Panc1 (cell line): ENCODE results near the gene NRCAM. TPM values are rescaled to one million over a fixed set of nuclear protein-coding genes. Genes with fewer than 3 reads are reported as not detected.

Source experiments
- ATAC-seq: fragments of 200-7000 bp; cut with Tn5 transposase; 2 replicates; pipeline ENCODE4 v1.9.1; 2020; ENCODE audit warnings: mild to moderate bottlenecking, moderate library complexity
- BruUV-seq: library from RNA; stranded (reverse); fragments of 400-500 nt; replicated peaks from 2 replicates; lab custom pipeline; 2021; lab: Mats Ljungman, UMichigan
- CTCF ChIA-PET: fragments of 300-600 bp; sonication (Branson Sonifier 250); formaldehyde crosslinking; loops from one replicate; lab custom pipeline; 2022; ENCODE audit warnings: antibody characterized with exemption; lab: Charles Lee
- POLR2A ChIA-PET: fragments of 300-600 bp; sonication (Branson Sonifier 250); formaldehyde crosslinking; loops from one replicate; lab custom pipeline; 2022; ENCODE audit warnings: antibody characterized with exemption; lab: Charles Lee
- DNase-seq: peaks from one replicate; pipeline ENCODE4 v3.0.0-alpha.2; 2010; ENCODE audit warnings: low read depth, low spot score
- H3K27ac ChIP-seq: 2 replicates; pipeline ENCODE4 v1.5.1; 2011; ENCODE audit warnings: mild to moderate bottlenecking, low read length, inconsistent platforms
- H3K27me3 ChIP-seq: fragments of 200-500 bp; sonication (Bioruptor generic); 2 replicates; pipeline ENCODE4 v1.6.0; 2014; ENCODE audit warnings: low read length, inconsistent platforms; ENCODE audit not compliant: control insufficient read depth, insufficient read depth
- H3K36me3 ChIP-seq: fragments of 200-500 bp; sonication (Bioruptor generic); 2 replicates; pipeline ENCODE4 v1.5.1; 2014; ENCODE audit warnings: inconsistent platforms, mild to moderate bottlenecking, low read length, moderate library complexity; ENCODE audit not compliant: control insufficient read depth, insufficient read depth
- H3K4me1 ChIP-seq: 2 replicates; pipeline ENCODE4 v1.5.1; 2011; ENCODE audit warnings: inconsistent platforms, mild to moderate bottlenecking, low read length, moderate library complexity; ENCODE audit not compliant: control insufficient read depth, insufficient read depth
- H3K4me3 ChIP-seq, 2 experiments: 2 replicates each; pipeline ENCODE4 v1.5.1; 2011 to 2012; ENCODE audit warnings: low read depth in 2 of 2, low read length in 2 of 2, mild to moderate bottlenecking in 2 of 2, inconsistent platforms in 1 of 2, moderate library complexity in 1 of 2
- H3K9me3 ChIP-seq: fragments of 200-500 bp; sonication (Bioruptor generic); 2 replicates; pipeline ENCODE4 v1.5.1; 2014; ENCODE audit warnings: low read depth, mild to moderate bottlenecking, inconsistent platforms, low read length, moderate library complexity; ENCODE audit not compliant: control insufficient read depth, insufficient read depth
- CTCF ChIP-seq: fragments of 450-650 bp; IDR thresholded peaks from 2 replicates; pipeline ENCODE4 v1.5.1; 2017; ENCODE audit warnings: mild to moderate bottlenecking
- POLR2AphosphoS5 ChIP-seq: IDR thresholded peaks from 2 replicates; pipeline ENCODE4 v1.6.1; 2012; ENCODE audit warnings: mild to moderate bottlenecking, low read depth, low read length, moderate library complexity
- REST ChIP-seq, 2 experiments: IDR thresholded peaks; 2 replicates each; pipeline ENCODE4 v1.6.1; 2011 to 2012; ENCODE audit warnings: low read depth in 2 of 2, control low read depth in 1 of 2, low read length in 1 of 2, mild to moderate bottlenecking in 1 of 2, moderate library complexity in 1 of 2; ENCODE audit not compliant: insufficient read depth in 1 of 2
- SIN3A ChIP-seq: IDR thresholded peaks from 2 replicates; pipeline ENCODE4 v1.6.1; 2012; ENCODE audit warnings: low read depth, mild to moderate bottlenecking, low read length, moderate library complexity, borderline replicate concordance; ENCODE audit not compliant: insufficient read depth
- TCF7L2 ChIP-seq: IDR thresholded peaks from 2 replicates; pipeline ENCODE4 v1.6.1; 2011; ENCODE audit warnings: mild to moderate bottlenecking, low read depth, low read length, inconsistent platforms
- in situ Hi-C: cut with HindIII; loops from 2 replicates; pipeline ENCODE4 v1.10.0; 2016; ENCODE audit warnings: low sequenced_read_pairs, low pct_unique_long_range_greater_than_20kb
- intact Hi-C: fragments of 100-400 bp; cut with micrococcal nuclease; formaldehyde crosslinking; loops from one replicate; pipeline ENCODE4 v1.10.0; 2022; ENCODE audit not compliant: unreplicated experiment
- total RNA-seq: library from RNA; stranded (reverse); gene quantifications from one replicate; pipeline ENCODE4 v1.2.1, GENCODE V29; 2021; ENCODE audit not compliant: unreplicated experiment

The NRCAM gene
- total RNA-seq, 1 experiment from 2014 or later, result 0.21 TPM

- peaks cover 16% of the 10 kb centered on the region for H3K27me3 ChIP-seq
- H3K9me3 ChIP-seq, result no peaks in the 10 kb centered on the region
- no peak for DNase-seq
- ChIA-PET POLR2A (no interaction called here), CTCF (no interaction called here)
- BruUV-seq, result no TSS peak
- no peaks in the 10 kb centered on the region for H3K36me3 ChIP-seq
- no peak for TF ChIP-seq POLR2AphosphoS5
- TF ChIP-seq SIN3A, result no peak
- TF ChIP-seq CTCF, result no peak
- no peak for TF ChIP-seq REST (IDR thresholded peaks at IDR 0.05; ENCODE audit: insufficient read depth in 1 of 2, low read depth in 2 of 2, low read length in 1 of 2)
- no peak for TF ChIP-seq TCF7L2
- H3K27ac ChIP-seq, result no peak overlapping the region
- in situ Hi-C loops (no loop called here), intact Hi-C loops (no loop called here)
- no peaks in the 10 kb centered on the region for H3K4me1 ChIP-seq
- no peak for ATAC-seq
- H3K4me3 ChIP-seq, result no peak overlapping the region
These were observed 37.3 kb downstream of the NRCAM start for GRCh38 chr7:108418946-108419345.

DNA sequence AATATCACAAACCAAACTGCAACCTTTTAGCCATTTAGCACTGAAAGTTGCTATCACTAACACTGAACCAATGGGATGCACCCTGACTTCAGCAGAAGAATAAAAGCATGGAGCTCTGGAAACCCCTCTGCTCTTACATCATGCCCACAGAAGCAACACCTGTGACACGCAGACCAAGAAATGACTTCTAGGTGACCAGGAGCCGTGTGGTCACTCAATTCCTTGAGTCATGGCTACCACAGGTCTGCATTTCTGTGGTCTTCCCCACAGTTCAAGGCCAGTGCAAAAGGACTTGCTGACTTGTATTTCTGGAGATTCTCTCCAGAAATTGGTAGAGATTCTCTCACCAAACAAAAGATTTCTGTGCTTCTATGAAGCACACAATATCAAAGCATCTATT, 38.3 kb downstream of the NRCAM start:
- BruUV-seq, result no TSS peak
- POLR2A ChIA-PET, result no interaction called here
- peaks cover 15% of the 10 kb centered on the region for H3K27me3 ChIP-seq
- no peaks in the 10 kb centered on the region for H3K9me3 ChIP-seq
- intact Hi-C loops, result no loop called here
- H3K4me1 ChIP-seq, result no peaks in the 10 kb centered on the region
- in situ Hi-C loops, result no loop called here
- H3K4me3 ChIP-seq, result no peak overlapping the region
- CTCF ChIA-PET, result no interaction called here
- TF ChIP-seq POLR2AphosphoS5, result no peak
- TF ChIP-seq SIN3A, result no peak
- no peaks in the 10 kb centered on the region for H3K36me3 ChIP-seq
- ATAC-seq (no peak), DNase-seq (no peak)
- H3K27ac ChIP-seq, result no peak overlapping the region

DNA sequence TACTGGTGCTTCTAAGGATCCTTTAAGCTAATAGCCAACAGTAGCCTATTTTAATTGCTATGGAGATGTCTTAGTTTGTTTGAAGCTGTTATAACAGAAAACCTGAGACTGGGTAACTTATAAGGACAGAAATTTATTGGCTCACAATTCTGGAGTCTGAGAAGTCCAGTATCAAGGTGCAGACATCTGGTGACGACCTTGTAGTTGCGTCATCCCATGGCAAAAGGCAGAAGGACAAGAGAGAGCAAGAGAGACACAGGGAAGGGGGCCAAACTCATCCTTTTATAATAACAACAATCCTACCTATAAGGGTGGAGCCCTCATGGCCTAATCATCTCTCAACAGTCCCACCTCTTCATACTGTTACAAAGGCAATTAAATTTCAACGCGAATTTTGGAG, 39.1 kb downstream of the NRCAM start:
- no peak overlapping the region for H3K4me3 ChIP-seq
- TF ChIP-seq TCF7L2 (no peak), CTCF (no peak), SIN3A (no peak), REST (IDR thresholded peaks at IDR 0.05; ENCODE audit: insufficient read depth in 1 of 2, low read depth in 2 of 2, low read length in 1 of 2) (no peak), POLR2AphosphoS5 (no peak)
- no TSS peak for BruUV-seq
- ATAC-seq, result no peak
- POLR2A ChIA-PET, result no interaction called here
- H3K4me1 ChIP-seq, result no peaks in the 10 kb centered on the region
- no peak overlapping the region for H3K27ac ChIP-seq
- DNase-seq, result no peak
- H3K36me3 ChIP-seq, result no peaks in the 10 kb centered on the region
- intact Hi-C loops, result no loop called here
- no peaks in the 10 kb centered on the region for H3K9me3 ChIP-seq
- CTCF ChIA-PET, result no interaction called here
- in situ Hi-C loops, result no loop called here
- peaks cover 14% of the 10 kb centered on the region for H3K27me3 ChIP-seq
